GM21381 (cell line): ENCODE data around the gene CCDC187.

Experiments
- ATAC-seq: cut with Tn5 transposase; IDR thresholded peaks from one replicate; pipeline ENCODE4 v1.9.1; 2021; ENCODE audit warnings: mild to moderate bottlenecking, moderate library complexity; ENCODE audit not compliant: unreplicated experiment

The CCDC187 gene

DNA sequence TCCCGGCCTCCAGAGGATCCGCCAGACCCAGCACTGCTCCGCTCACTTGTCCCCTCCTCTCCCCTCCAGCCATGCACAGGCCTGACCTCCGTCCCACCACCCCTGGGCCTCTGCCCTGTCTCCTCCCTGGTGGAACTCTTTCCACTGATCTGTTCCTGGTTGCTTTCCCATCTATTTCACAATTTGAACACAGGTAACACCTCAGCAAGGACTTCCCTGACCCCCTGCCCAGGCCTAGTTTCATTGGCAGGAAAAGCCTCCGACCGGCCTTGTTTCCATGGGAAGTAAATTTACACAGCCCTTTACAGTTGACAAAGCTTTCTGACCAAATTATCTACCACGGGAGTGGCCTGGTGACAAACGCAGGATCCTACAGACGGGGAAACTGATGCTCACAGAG, 73.1 kb downstream of the CCDC187 start:
- ATAC-seq, result no peak

DNA sequence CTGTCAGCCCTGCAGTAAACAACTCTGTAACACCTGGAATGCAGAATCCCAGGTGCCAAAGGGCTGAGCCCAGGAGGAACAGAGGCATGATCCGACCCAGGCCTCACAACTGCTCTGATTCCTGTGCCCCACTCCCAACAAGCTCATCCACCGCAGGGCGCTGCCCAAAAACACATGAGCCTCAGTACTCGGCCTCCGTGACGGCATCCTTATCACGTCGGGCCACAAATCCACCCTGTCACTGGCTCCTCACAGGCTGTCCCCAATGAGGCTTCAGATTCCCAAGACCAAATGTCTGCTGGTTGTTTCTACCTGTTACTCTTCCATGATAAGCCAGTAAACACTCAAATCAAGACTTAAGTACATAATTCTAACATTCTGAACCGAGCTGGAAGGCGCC, 73.5 kb downstream of the CCDC187 start:
- no peak for ATAC-seq

DNA sequence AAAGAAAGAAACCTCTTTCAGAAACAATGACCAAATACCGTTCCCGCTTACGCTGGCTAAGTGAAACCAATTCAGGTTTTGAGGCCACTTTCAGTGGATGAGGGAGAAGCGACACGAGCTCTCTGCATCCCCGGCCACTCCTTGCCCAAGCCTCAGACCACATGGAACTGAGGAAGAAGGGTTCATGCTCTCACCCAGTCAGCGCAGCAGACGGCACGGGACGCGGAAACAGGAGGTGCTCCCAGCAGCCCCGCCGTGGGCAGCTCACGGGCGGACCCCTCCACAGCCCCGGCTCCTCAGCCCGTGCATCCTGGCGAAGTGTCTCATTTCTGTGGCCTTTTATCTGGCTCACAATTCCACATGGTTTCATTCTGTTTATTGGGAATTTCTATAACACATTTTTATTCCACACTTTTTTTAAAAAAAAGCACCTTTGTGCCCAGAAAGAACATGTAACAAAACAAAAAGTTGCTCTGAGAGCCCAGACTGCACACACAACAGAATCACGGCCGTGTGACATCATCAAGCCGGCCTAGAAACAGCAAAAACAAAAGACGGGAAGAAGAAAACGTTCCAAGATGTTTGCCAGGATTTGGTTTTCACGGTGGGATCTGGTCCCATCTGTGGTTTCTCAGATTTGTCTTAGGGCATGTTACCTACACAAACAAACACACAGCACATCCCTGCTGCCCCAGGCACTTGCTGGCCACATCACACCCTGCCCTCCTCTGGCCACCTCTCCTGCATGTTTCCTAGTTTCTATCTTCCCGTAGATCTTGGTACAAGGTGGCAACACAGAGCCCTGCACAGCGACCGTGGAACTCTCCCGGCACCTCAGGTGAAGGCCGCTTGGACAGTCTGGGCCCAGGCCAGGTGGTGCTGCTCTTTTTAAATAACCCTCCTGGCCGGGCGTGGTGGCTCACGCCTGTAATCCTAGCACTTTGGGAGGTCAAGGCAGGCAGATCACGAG, 74.5 kb downstream of the CCDC187 start:
- no peak for ATAC-seq

DNA sequence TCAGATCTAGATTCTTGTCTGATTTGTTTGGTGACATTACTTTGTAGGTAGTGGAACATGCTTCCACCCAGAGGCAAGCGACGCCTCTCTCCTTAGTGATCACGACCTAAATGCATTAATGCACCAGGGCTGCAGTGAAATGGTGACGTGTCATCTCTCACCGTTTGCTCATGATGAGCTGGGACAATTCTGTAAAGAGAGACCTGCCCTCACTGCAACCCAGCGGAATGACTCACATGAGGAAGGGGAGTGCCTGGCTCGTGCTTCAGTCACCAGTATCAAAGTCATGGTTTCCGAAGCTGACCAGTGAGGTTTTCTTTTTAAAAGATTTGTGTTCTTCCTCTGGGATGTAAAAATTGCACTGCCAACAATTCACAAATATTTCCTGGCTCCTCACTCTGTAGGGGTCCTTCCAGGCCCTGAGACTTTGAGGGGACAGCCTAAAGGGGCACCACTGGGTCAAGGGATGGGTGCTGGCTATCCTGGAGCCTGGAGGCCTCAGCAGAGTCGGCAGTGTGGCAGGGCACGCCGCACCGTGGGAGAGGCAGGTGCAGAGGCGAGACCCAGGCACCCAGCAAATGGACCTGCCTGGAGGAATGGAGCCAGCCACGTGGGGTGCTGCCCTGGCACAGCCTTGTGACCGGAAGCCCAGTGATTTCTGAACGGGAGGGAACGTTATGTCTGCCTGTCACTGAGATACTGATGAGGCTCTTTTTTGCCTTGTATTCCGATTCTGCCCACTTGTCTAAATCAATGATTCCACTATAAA, 75.6 kb downstream of the CCDC187 start:
- no peak for ATAC-seq

DNA sequence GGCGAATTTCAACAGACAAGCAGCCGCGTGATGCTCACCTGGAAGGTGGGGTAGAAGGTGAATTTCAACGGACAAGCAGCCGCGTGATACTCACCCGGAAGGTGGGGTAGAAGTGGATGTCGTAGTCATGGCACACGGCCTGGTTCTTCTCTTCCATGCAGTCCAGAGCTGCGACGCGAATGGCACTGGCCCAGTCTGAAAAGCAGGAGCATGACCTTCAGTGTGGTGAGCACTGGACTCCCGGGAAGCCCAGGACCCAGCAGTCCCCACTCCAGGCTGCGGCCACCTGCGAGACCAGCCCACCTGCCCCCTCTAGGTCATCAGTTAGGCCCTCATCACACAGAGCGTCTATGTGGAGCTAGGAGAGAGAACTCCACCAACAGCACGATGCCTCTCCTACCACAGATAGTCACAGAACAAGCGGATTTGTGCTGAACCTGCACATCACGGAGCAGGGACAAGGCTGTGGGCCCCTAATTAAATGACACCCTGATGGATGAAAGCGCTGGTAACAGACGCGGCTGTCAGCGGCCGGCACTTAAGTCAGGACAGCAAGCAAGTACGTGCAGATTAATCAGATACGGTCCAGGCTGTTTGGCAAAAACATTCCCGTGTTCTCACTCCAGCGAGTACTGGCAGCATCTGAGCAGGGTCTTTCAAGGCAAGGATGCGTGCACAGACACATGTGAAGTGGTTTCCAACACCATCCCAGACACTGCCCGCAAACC, 77.0 kb downstream of the CCDC187 start:
- ATAC-seq, result no peak

DNA sequence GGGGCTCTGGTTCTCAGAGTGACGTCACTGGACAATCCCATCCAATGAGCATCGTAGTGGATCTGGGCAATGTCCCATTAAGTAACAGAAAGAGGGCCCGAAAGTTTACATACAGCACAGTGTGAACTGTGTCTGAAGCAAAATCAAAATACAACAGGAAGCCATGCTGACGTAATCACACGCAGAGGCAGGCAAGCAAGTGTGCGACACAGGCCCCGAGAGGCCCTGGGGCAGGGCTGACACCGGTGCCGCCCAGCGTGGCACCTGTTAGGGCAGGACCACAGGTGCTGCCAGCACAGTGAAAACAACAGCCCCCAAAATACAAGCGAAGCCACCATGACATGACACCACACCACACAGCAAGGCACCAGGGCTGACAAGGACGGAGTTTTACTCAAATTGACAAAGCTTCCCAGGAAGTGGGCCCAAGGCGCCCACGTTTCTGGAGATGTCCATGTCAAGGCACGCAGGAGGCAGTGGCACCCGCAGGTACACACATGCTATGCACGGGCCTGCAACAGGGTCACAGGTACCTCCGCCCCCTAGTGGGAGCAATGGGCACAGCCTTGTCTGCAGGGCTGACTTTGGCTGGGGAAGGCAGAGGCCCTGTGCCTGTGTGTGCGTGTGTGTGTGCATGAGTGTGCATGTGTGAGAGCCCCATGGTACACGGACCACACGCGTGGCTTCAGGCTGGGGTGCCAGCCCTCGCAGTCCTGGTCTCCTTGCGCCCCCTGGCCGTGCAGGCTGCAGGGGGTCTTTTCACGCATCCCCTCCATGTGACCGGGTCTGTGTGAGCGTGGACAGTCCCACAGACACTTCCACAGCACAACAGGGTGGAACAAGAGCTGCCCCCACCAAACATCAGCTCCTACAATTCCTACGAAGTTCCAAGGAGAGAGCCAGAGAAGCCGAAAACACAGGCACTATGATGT, 77.9 kb downstream of the CCDC187 start:
- peak; percentile 49 for ATAC-seq

DNA sequence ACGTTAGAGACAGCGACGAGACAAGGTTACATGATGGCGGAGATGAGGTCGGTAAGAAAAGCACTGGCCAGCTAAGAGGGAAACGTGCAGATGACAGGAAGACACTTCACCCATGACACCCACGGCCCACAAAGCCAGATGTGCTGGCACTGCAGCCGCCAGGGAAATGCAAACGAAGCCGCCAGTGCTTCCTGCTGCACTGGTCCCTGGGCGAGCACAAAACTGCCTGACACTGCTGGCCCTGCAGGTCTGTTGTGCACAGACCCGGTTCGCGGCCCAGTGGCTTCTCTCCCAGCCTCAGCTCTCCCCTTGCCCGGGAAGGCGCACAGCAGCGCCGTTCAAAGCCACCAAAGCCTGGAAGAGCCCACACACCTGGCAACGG, 78.5 kb downstream of the CCDC187 start:
- peak; percentile 48 for ATAC-seq

DNA sequence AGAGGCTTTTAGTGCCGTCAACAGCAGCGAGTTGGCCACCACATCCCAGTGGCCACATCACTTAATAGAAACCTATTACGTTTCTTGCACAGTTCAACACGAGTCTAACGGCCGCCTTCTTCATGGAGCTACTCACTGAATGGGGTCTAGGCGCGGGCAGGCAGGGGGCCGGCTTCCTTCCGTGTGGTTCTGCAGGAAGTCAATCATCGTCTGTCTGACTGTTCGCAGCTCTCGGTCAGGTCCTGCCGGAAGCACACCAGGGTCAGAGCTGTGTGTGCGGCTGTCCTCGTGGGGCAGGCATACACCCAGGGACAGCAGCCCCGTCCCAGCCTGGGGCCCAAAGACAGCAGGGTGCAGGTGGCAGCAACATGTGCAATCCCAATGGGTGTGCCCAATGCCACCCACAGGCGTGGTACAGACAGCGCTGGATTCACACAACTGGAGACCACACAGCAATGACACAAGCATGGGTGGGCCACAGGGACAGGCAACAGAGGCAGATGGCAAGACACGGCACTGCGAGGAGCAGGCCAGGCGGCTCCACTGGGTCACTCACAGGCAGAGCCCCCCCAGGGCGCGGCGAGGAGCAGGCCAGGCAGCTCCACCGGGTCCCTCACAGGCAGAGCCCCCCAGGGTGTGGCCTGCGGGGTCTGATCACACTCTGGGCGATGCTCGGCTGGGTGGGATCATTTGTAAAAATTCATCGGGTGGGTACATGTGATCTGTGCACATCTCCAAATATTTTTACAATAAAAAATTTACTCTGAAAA, 79.8 kb downstream of the CCDC187 start:
- no peak for ATAC-seq

DNA sequence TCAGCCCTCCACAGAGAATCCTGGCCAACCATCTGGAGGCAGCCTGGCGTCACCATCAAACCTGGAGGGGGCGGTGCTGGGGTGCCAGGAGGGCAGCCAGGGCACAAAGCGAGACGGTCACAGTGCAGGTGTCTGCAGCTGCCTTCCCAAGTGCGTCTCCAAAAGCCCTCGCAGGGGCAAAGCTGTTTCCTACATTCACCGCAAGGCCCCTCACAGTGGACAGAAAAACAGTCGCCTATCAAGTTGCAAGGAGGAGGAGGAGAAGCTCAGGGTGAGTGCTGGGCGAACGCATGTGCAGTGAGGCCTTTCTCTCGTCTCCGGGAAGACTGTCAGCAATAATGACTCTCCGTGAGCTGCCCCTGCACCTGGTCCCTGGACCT, 81.0 kb downstream of the CCDC187 start:
- ATAC-seq, result no peak

DNA sequence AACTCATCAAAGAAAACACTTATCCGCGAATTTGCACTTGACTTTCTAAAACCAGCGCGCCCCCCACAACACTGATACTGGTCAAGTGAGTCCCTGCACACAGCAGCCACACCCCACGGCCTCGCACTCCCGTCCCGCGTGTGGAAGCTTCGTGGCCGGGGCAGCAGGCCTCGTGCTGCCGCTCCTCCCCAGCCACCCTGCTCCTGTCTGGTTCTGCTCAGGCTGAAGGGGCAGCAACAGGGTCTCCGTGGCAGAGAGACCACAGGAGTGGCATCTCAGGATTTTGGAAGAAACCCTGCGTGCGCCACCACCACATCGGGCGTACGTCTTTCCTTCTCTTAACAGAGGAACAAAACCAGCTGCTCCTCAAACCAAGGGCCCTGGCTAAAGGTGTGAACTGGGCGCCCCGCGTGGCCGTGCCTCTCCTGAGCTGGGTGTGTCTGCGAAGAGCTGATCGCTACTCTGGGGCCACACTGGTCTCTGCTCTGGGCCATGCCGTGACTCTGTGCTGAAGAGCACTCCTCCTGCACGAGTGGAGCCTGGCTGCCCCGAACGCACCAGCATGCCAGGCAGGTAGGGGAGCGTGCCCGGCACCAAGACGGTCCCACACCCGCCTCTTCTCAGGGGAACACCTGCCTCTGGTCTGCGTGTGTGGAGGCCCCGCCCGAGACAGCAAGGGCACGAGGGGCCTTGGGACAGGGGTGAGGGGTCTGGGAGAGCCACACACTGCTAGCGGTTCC, 81.6 kb downstream of the CCDC187 start:
- no peak for ATAC-seq

DNA sequence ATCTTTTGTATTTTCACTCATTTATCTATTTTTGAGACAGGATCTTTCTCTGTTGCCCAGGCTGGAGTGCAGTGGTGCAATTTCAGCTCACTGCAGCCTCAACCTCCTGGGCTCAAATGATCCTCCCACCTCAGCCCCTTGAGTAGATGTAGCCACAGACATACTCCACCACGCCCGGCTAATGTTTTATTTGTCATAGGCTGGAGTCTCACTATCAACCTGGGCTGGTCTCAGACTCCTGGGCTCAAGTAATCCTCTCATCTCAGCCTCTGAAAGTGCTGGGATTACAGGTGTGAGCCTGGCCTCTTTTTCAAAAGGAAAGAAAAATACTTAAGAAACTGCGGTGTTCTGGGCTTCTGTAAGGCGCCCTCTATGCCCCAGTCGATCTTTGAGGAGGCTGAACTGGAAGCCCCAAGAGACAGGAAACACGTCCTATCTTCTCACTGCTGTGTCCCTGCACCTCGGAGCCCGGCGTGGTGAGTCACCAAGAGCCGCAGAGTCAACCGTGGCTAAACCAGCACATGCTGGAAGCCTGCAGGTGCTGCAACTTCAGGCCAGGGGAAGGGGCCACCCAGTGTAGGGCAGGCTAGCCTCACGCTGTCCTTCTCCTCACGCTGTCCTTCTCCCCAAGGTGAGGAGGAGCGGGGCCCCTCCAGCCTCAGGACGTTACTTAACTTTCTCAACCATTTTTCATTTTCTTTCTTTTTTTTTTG, 83.7 kb downstream of the CCDC187 start:
- no peak for ATAC-seq

DNA sequence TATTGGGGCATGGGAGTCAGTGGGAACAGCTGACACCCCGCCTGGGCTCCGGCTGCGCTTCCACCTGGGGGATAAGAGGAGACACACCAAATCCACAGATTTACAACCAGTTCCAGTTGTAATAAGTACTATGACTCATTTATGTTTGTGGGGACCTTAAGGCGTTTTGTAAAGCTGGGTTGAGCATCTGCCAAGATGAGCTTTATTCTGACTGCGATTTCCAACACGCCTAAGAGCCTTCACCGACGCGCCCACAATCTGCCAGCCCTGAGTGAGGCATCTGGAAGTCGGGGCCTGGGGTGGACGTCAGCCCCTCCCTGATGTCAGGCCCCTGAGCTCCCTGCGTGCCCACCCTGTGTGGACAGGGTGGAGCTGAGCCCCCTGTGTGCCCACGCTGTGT, 84.6 kb downstream of the CCDC187 start:
- no peak for ATAC-seq

DNA sequence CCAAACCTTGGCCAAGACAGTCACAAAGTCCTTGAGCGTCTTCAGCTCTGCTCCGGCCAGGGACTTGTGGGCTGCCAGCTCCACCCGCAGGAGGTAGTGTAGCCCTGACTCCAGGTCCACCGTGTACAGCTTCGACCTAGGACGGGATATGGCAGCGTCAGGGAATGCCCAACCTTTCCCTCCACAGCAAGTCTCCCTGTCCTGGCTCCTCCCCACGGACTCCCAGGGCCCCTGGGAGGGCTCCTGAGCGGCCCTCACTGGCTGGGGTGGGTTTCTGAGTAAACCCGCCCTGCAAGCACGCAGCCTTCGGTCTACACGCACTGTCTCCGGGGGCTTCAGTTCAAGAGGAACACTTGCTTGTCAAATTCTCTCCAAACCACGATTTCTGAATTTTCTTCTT, 85.2 kb downstream of the CCDC187 start:
- no peak for ATAC-seq

DNA sequence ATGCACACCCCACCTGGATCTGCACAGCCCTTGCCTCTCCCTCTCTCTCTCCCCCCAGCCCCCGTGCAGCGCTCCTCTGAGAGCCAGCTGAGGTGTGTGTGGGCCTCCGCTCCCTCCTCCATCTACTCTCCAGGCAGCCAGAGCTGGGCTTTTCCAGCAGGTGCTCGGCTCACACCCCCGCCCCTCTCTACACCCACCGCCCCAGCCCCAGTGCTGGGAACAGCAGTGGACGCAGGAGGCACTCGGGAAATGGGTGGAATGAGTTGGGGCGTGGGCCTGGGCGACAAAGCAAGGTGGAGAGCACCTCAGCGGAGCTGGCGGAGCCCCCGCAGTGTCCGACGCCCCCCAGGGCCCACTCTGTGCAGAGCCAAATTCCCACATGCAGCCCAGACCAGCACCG, 85.6 kb downstream of the CCDC187 start:
- no peak for ATAC-seq

DNA sequence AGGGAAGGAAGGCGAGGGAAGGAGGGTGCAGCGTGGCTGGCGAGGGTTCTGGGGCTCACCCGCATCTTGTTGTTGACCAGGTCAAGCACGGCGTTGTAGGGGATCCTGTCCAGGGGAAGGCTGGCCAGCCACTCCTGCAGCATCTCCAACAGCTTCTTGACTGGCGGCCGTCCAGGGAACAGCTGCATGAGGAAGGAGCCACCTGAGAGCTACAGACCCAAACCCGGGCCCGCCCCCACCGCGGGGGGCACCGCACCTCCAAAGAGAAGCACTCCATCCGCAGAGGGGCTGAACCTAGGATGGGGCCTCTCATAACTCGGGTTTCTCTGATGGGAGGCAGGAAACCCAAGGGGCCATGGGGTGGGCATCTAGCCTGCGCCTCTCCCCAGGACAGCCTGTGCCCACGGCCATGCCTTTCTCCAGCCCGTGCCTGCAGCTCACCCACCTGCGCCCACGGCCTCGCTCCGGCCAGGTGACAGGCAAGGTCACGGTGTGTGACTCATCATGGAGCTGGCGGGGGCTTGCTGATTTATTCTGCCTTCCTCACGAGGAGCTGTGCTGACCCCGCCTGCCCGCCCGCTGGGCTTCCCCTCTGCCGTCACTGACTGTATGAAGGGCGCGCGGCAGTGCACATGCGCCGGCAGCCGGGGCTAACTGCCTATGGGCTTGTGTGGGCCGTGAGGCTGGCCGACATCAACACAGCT, 87.2 kb downstream of the CCDC187 start:
- ATAC-seq, result no peak

DNA sequence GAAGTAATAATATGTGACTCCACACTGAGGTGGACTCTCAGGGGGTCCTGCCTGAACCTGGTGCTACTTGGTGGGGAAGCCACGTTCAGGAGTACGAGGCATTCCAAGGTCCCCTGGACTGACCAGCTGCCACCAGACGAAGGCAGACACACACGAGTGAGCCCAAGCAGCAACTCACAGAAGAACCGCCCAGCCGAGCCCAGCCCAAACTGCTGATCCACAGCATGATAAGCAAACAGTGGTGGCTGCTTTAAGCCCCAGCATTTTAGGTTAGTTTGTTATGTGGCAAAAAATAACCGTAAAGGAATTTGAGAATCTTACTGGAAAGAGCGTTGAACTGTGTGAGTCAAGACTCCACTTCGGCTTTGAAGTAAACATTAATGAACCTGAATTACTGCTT, 90.2 kb downstream of the CCDC187 start:
- no peak for ATAC-seq

DNA sequence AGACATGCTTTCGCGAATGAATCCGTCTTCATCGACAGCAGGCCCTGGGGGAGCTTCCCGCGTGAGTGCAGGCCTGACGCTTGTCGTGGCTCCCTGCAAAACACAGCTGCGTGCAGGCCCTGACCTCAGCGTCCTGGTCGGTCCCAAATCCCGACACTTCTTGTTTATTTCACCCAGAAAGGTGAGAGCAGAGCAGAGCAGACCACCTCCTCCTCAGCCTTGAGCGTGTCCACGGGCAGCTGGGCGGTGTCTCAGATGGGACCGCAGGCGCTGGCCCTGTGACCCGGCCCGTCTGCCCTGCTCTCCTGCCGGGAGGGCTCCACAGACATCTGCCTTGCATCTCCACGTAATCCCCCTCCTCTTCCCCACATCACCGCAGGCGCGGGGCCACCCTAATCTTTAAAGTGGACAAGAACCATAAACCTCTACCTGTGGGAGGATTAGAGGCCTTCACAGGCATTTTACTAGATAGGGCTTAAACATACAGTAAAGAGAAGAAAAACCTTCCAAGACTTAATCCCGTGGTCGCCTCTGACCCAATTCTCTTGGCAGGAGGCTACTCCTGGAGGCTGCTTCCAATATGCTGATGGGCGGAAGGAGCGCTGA, 91.4 kb downstream of the CCDC187 start:
- no peak for ATAC-seq
